ENCODE data around the gene C1orf21.

Gene C1orf21

DNA sequence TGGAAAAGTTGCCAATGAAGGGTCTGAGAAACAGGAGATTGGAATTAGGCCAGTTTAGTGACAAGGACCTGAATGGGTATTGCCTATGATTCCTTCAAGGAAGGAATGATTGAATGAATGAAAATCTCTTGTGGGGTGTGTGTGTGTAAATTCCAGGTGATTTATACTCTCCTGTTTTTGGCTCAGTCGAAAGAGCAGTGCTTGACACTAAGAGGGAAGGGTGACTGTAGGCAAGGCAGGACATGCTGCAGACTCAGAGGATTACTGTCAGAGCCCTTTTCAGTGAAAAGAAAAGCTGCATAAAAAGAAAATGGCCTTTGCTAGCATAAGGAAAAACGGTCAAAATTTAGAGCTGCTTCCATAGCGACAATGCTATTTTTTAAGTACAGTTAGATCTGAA lies 30.1 kb downstream of the C1orf21 start:
- DNase-seq: no peak

GRCh38 chr1:184417916-184418315 lies 31.1 kb downstream of the C1orf21 start:
- no peak for DNase-seq

- DNase-seq: no peak
Measured at GRCh38 chr1:184418652-184419349, 32.0 kb downstream of the C1orf21 start.

GRCh38 chr1:184419350-184420161 lies 32.7 kb downstream of the C1orf21 start:
- DNase-seq: no peak

- DNase-seq: no peak
Measured at GRCh38 chr1:184422490-184423233, 35.8 kb downstream of the C1orf21 start.

DNA sequence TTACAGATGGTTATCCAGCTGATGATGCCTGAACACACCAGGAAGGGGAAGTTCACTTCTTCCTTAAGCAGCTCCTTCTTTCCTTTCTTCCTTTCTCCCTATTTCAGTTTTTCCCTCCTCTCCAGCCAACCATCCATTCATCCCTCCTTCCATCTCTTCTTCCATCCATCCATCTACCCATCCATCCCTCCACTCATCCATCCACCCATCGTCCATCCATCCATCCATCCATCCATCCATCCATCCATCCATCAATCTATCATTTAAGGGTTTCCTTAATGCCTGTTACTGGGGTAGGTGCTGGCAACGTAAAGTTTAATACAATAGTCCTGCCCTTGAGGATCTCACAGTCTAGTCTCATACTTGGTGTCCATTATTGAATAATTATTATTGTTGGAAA lies 36.8 kb downstream of the C1orf21 start:
- no peak for DNase-seq

- no peak for DNase-seq
Measured at GRCh38 chr1:184424157-184424556, 37.3 kb downstream of the C1orf21 start.

DNA sequence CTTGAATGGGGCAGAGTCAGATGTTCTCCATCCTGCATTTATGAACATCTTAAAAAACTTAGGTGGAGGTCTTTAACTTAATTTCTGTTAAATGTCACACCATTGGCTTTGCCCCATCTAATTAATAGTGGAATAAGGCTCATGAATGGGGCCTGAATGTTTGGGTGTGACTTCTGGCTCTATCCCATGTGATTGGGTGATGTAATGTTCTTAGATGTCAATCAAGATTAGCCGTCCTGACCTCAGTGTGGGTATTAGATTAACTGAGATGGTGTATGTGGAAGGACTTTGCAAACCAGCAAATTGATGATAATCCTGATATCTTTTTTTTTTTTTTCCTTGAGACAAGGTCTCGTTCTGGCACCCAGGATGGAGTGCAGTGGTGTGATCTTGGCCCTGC lies 38.1 kb downstream of the C1orf21 start:
- no peak for DNase-seq

DNA sequence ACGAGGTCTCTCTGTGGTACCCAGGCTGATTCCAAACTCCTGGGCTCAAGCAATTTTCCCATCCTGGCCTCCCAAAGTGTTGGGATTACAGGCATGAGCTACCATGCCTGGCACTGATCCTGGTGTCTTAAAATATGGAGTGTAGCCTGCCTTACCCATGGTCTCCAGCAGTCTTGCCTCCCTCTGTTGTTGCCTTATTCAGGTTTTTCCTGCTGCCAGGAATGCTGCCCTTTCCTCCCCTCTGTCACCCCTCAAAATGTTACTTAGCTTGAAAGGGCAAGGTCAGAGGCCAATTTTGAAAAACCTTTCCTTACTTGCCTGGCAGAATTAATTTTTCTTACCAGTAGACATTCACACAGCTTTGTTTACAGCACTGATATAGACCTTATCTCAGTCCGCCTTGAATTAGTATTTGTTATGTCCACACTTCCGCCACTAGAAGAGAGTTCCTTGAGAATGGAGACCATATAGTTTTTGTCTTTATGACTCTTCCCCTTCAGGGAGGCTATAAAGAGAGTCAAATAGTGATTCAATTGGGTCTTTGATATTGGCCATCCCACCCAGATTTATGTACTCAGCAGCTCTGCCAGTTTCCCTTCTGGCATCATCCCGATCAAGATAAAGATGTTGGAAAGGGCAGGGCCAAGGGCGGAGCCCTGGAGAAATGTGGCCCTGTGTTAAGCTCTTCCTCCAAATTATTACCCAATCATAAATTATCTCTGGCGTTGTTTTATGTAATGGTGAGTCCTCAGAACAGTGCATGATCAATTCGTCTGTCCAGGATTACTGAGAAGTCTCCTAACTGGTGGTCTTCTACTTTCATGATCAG lies 38.8 kb downstream of the C1orf21 start:
- DNase-seq: no peak

- no peak for DNase-seq
Measured at GRCh38 chr1:184426278-184426674, 39.4 kb downstream of the C1orf21 start.

- DNase-seq: no peak
Measured at GRCh38 chr1:184427722-184428121, 40.9 kb downstream of the C1orf21 start.

DNA sequence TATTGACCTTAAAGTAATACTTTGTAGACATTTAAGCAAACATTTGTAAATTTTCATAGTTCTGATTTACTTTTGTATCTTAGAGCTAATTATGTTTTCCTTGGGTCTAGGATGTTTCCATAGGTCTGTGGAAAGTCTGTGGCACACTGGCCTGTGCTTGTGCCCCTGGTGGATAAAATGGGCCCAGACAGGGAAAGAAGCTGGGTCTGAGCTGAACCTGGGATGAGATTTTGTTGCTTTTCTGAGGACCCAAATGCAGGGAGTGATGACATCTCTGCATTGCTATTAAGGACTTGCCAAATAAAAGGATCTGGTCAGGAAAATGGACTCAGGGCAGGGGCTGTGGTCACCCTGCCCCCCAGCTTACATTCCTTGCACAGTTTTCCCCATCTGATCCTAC lies 41.8 kb downstream of the C1orf21 start:
- DNase-seq: no peak

GRCh38 chr1:184429335-184429734 lies 42.5 kb downstream of the C1orf21 start:
- no peak for DNase-seq

GRCh38 chr1:184433956-184434502 lies 47.2 kb downstream of the C1orf21 start:
- no peak for DNase-seq

DNA sequence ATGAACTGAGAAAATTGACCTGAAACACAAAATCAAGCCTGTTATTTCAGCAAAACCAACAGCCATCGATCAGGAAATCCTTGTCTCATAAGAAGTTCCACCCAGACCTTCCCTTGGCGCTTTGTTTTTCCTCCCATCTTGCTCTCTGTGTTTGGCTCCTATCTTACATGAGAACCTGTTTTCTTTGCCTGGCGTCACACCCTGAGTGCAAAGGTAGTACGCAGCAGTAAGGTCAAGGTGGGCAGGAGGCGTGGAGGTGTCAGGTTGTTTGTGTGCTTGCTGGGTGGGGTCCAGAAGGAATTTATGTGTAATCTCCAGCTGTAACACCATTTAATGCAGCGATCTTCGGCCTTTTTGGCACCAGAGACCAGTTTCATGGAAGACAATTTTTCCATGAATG lies 50.5 kb downstream of the C1orf21 start:
- no peak for DNase-seq

DNA sequence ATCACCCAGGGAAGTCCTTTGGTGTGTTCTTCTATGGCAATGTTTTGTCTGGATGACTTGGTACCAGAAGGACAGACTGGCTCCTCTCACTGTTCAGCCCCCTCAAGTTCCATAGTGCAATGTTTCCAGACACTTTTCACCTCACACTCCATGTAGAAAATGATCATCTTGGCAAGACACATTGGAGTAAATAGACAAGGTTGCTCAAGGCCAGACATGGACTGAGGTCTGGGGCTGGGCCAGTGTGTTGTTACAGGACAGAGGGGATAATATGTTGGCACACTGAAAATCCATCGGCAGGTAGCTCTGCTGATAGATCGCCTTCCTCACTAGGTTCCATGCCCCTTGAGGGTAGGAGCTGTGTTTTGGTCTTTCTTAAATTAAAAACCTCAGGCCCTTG lies 51.5 kb downstream of the C1orf21 start:
- no peak for DNase-seq

- no peak for DNase-seq
Measured at GRCh38 chr1:184442260-184442659, 55.4 kb downstream of the C1orf21 start.

DNA sequence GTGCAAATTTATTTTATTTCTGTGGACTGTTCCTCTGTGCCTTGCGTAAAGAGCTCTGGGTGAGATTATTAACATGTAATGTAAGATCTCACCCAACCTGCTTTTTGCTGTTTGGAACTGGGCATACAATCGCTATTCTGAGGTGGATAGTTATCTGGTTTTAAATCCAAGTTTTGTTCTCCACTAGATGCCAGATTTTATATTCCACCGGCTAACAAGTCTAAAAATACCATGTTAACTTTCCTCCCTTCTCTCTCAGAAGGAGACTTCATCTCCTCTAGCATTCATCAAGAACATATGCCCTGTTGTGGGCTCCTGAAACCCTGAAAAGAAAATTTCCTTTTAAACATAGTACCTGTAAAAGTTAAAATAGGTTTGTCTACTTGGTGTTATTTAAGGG lies 56.4 kb downstream of the C1orf21 start:
- DNase-seq: no peak

GRCh38 chr1:184443624-184444023 lies 56.8 kb downstream of the C1orf21 start:
- DNase-seq: no peak

DNA sequence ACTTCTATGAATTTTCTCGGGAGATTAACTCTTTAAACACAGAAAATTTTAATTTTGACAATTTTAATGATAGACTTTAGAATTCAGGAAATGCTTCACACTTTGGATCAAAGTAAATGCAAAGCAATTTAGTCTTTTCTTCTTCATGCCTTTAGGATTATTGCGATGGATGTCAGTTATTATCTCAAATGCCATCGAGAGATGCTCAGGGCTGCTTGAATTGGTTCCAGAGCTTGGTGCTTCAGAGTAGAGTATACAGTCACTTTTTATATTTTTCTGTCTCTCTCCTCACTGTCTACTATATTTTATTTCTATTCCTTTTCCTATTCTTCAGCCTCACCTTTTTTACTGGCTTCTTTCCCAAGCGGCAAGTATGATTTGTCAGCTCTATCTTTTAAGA lies 59.2 kb downstream of the C1orf21 start:
- DNase-seq: no peak

GRCh38 chr1:184447651-184448185 lies 60.9 kb downstream of the C1orf21 start:
- no peak for DNase-seq

GRCh38 chr1:184449916-184450315 lies 63.1 kb downstream of the C1orf21 start:
- DNase-seq: no peak

Measured in CD4-positive, alpha-beta T cell treated with Interleukin-10 for 1 hour (primary cell).